C4-2B (cell line): ENCODE data around the gene HMGB1.

Source experiments
- CTCF ChIP-seq: fragments of 450-650 bp; conservative IDR thresholded peaks from 2 replicates; pipeline ENCODE4 v1.5.1; 2017; ENCODE audit warnings: mild to moderate bottlenecking
- ZFX ChIP-seq: fragments of 450-650 bp; IDR thresholded peaks from 2 replicates; pipeline ENCODE4 v1.6.1; 2017

- no peak for TF ChIP-seq CTCF
- TF ChIP-seq ZFX = no peak
Measured at GRCh38 chr13:30493658-30494381, 28.1 kb upstream of the HMGB1 start.
